B cell (primary cell): ENCODE measurements around the gene ATP13A1. TPM values are rescaled to one million over a fixed set of nuclear protein-coding genes. Genes with fewer than 3 reads are reported as not detected.

Source experiments
- ATAC-seq: fragments of 200-7000 bp; cut with Tn5 transposase; one replicate; pipeline ENCODE4 v1.10.0; 2021; ENCODE audit warnings: low read depth, mild to moderate bottlenecking, moderate number of reproducible peaks, moderate library complexity
- CTCF ChIA-PET: fragments of 350-600 bp; sonication (Branson Sonifier 250); formaldehyde crosslinking; loops from one replicate; lab custom pipeline; 2021; ENCODE audit warnings: antibody characterized with exemption, inconsistent platforms; lab: Charles Lee
- POLR2A ChIA-PET: fragments of 350-600 bp; sonication (Branson Sonifier 250); formaldehyde crosslinking; loops from one replicate; lab custom pipeline; 2021; ENCODE audit warnings: antibody characterized with exemption; lab: Charles Lee
- DNase-seq: peaks from one replicate; pipeline ENCODE4 v3.0.0; 2013
- H2AFZ ChIP-seq: 2 replicates; pipeline ENCODE4 v1.6.1; 2012; ENCODE audit warnings: mild to moderate bottlenecking, low read depth, low read length; ENCODE audit not compliant: insufficient read depth, poor library complexity, severe bottlenecking
- H3K27ac ChIP-seq, 2 donors: 1 replicate in 1 of 2; 2 replicates in 1 of 2; pipeline ENCODE4 v1.5.1; 2012 to 2013; ENCODE audit warnings: low read length in 2 of 2, mild to moderate bottlenecking in 2 of 2, moderate library complexity in 1 of 2
- H3K27me3 ChIP-seq, 4 experiments: fragments of 200-600 bp in 1 of 4; sonication (generic) in 1 of 4; replicated peaks in 1 of 4; 1 replicate in 2 of 4; 2 replicates in 2 of 4; pipeline versions ENCODE4 v1.6.1 to v1.7.0; 2013 to 2016; ENCODE audit warnings: low read length in 3 of 4, mild to moderate bottlenecking in 2 of 4, mixed read lengths in 1 of 4, moderate library complexity in 1 of 4; ENCODE audit not compliant: insufficient read depth in 4 of 4, control insufficient read depth in 3 of 4; ENCODE audit errors: control extremely low read depth in 1 of 4
- H3K36me3 ChIP-seq, 2 experiments: replicated peaks in 1 of 2; 1 replicate in 1 of 2; 2 replicates in 1 of 2; pipeline versions ENCODE4 v1.6.1 to v1.7.1; 2013; ENCODE audit warnings: low read length in 1 of 2; ENCODE audit not compliant: insufficient read depth in 2 of 2, control insufficient read depth in 1 of 2; ENCODE audit errors: control extremely low read depth in 1 of 2, extremely low read depth in 1 of 2
- H3K4me1 ChIP-seq, 2 donors: fragments of 200-600 bp in 1 of 2; sonication (generic) in 1 of 2; 1 replicate in 1 of 2; 2 replicates in 1 of 2; pipeline versions ENCODE4 v1.5.1 to v1.6.1; 2013 to 2017; ENCODE audit warnings: low read length in 2 of 2; ENCODE audit not compliant: control insufficient read depth in 2 of 2, insufficient read depth in 2 of 2
- H3K4me2 ChIP-seq: replicated peaks from 2 replicates; pipeline ENCODE3; 2012; ENCODE audit warnings: mild to moderate bottlenecking, low read depth, low read length; ENCODE audit not compliant: poor library complexity, severe bottlenecking
- H3K4me3 ChIP-seq, 5 experiments: fragments of 200-600 bp in 1 of 5; sonication (generic) in 1 of 5; 1 replicate in 3 of 5; 2 replicates in 2 of 5; pipeline versions ENCODE4 v1.5.1 to v1.7.0; 2011 to 2016; ENCODE audit warnings: low read length in 4 of 5, mild to moderate bottlenecking in 4 of 5, low read depth in 2 of 5, control low read depth in 1 of 5, moderate library complexity in 1 of 5; ENCODE audit not compliant: insufficient read depth in 1 of 5; ENCODE audit errors: control extremely low read depth in 1 of 5, extremely low read depth in 1 of 5
- H3K79me2 ChIP-seq: fragments of 200-600 bp; sonication (generic); one replicate; pipeline ENCODE4 v1.6.0; 2016; ENCODE audit warnings: low read length; ENCODE audit not compliant: control insufficient read depth, insufficient read depth
- H3K9ac ChIP-seq: fragments of 200-600 bp; sonication (generic); 2 replicates; pipeline ENCODE4 v1.6.1; 2017; ENCODE audit warnings: mild to moderate bottlenecking, low read length, moderate library complexity
- H3K9me3 ChIP-seq, 3 donors: one replicate each; pipeline versions ENCODE4 v1.6.1 to v1.7.1; 2013; ENCODE audit warnings: low read length in 2 of 3; ENCODE audit not compliant: control insufficient read depth in 2 of 3, insufficient read depth in 1 of 3; ENCODE audit errors: control extremely low read depth in 1 of 3
- H4K20me1 ChIP-seq: 2 replicates; pipeline ENCODE4 v1.6.0; 2012; ENCODE audit warnings: mild to moderate bottlenecking, low read length; ENCODE audit not compliant: insufficient read depth, control insufficient read depth, poor library complexity, severe bottlenecking
- H3K27ac Mint-ChIP-seq: one replicate; pipeline ENCODE4 v1.8.0; 2021; ENCODE audit warnings: mixed read lengths
- H3K27me3 Mint-ChIP-seq: one replicate; pipeline ENCODE4 v1.8.0; 2021; ENCODE audit warnings: mixed read lengths
- H3K4me1 Mint-ChIP-seq: one replicate; pipeline ENCODE4 v1.8.0; 2021; ENCODE audit warnings: mixed read lengths
- H3K4me3 Mint-ChIP-seq: one replicate; pipeline ENCODE4 v1.8.0; 2021; ENCODE audit warnings: mixed read lengths
- H3K9me3 Mint-ChIP-seq: one replicate; pipeline ENCODE4 v1.8.0; 2022; ENCODE audit warnings: mixed read lengths; ENCODE audit not compliant: insufficient read depth
- CTCF ChIP-seq: fragments of 200-600 bp; IDR thresholded peaks from one replicate; pipeline ENCODE4 v1.8.0; 2022; ENCODE audit warnings: antibody characterized with exemption, mild to moderate bottlenecking
- EZH2 ChIP-seq: IDR thresholded peaks from 2 replicates; pipeline ENCODE4 v1.6.1; 2012; ENCODE audit warnings: borderline replicate concordance, low read depth, mild to moderate bottlenecking, moderate library complexity, low read length; ENCODE audit not compliant: insufficient read depth, poor library complexity, severe bottlenecking
- WGBS: methylation state at CpG from one replicate; pipeline ENCODE4 v1.1.5; 2013; ENCODE audit warnings: missing lambda C conversion rate; ENCODE audit not compliant: insufficient coverage; 5-methylcytosine and 5-hydroxymethylcytosine counted together
- intact Hi-C: fragments of 100-400 bp; cut with micrococcal nuclease; formaldehyde crosslinking; loops from one replicate; pipeline ENCODE4 v1.10.0; 2022
- polyA plus RNA-seq: library from polyadenylated mRNA; depleted of rRNA; stranded (reverse); fragments of >200 nt; gene quantifications from 2 replicates; pipeline ENCODE4 v1.2.3, GENCODE V29; 2012
- total RNA-seq, 2 donors: library from RNA; stranded (reverse); fragments of 120-200 nt in 1 of 2; gene quantifications; 1 replicate in 1 of 2; 2 replicates in 1 of 2; pipeline versions ENCODE4 v1.2.3 to v1.2.4, GENCODE V29; 2013 to 2022

Gene ATP13A1
- total and polyA plus RNA-seq, 2 donors (not counting 1 experiment from before 2014, with no cell fraction given), result 156 to 277 TPM

DNA sequence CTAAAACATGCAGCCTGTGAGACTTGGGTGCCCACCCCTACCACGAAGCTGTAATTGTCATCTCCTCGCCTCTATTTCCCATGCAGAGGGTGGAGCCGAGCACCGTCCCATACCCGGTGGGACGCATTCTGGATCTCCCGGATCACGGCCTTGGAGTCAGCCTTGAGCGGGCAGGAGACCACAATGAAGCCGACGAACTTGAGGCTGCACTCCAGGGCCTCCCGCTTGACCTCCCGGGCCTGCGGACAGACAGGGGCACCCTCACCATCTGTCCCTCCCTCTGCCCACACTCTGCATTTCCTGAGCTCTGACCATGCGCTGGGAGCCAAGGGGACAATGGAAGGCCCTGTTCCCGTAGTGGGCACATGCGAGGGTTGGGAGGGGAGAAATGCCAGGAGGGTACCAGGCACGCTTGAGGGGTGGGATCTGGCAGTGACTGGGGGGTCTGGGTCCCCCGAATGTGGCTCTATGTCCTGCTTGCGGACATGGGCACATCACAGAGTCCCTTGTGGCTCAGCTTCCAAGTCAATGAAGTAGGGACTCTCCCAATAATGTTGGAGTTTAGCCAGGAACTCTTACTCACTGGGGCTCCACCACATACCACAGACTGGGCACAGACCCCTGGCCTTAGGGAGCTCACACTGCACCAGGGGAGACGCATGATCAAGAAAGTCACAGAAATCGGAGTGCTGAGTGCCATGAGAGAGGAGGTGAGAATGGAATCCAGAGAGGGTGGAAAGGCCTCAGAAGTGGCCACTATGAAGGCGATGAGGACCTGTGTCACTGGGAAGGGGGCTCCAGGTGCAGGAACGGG, 10.8 kb downstream of the ATP13A1 start:
- Histone ChIP-seq H3K27me3 (no peaks in the 10 kb centered on the region), H3K4me2 (no peak overlapping the region), H3K79me2 (peaks cover 47% of the 10 kb centered on the region), H3K36me3 (peaks cover 0 to 89% of the 10 kb centered on the region in 2 experiments), H4K20me1 (peaks cover 36% of the 10 kb centered on the region), H3K4me1 (no peaks in the 10 kb centered on the region), H3K9me3 (no peaks in the 10 kb centered on the region), H3K27ac (no peak overlapping the region), H3K9ac (no peak overlapping the region), H2AFZ (no peak overlapping the region), H3K4me3 (no peak overlapping the region)
- no peaks in the 10 kb centered on the region for H3K27me3 Mint-ChIP-seq
- ChIA-PET POLR2A (interaction anchor here (2.0 kb wide), 1 partner anchor 16 kb away, joined by 5 read pairs; the partner anchor contains the start of gene ZNF101), CTCF (interaction anchor here (0.8 to 1.5 kb wide), 3 partner anchors 10 to 120 kb away, joined by 3 to 5 read pairs (median 3); partner anchors contain the start of gene ATP13A1)
- DNase-seq (no peak), ATAC-seq (no peak)
- intact Hi-C loops, result no loop called here
- WGBS, result 96% methylated on average over 21 of the region's 24 CpGs
- H3K4me1 Mint-ChIP-seq, result no peaks in the 10 kb centered on the region
- no peaks in the 10 kb centered on the region for H3K9me3 Mint-ChIP-seq
- TF ChIP-seq CTCF, result no peak
- no peak for TF ChIP-seq EZH2
- H3K4me3 Mint-ChIP-seq, result no peak overlapping the region
- no peak overlapping the region for H3K27ac Mint-ChIP-seq

DNA sequence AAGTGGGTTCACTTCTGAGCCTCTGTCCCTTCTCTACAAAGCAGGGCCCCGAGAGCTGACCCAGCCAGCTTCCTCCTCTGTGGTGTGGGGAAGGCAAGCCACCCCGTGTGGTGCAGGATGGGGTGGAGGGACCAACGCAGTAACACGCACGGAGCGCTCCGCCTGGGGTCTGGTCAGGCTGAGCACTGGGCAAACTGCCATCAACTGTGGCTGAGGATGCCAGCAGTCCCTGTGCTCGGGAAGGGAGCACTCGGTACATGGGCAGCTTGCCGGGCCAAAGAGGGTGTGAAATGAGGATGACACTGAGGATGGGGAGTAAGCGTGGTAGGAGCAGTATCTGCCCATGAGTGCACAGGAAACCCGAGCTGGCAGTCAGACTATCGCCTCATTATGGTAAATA, 12.4 kb downstream of the ATP13A1 start:
- Histone ChIP-seq H3K36me3 (peaks cover 0 to 86% of the 10 kb centered on the region in 2 experiments), H4K20me1 (peaks cover 24% of the 10 kb centered on the region), H3K27me3 (no peaks in the 10 kb centered on the region), H3K27ac (no peak overlapping the region), H3K4me2 (no peak overlapping the region), H3K9ac (no peak overlapping the region), H3K79me2 (peaks cover 31% of the 10 kb centered on the region), H2AFZ (no peak overlapping the region), H3K4me3 (no peak overlapping the region), H3K9me3 (no peaks in the 10 kb centered on the region), H3K4me1 (no peaks in the 10 kb centered on the region)
- Mint-ChIP-seq H3K27me3 (no peaks in the 10 kb centered on the region), H3K4me1 (no peaks in the 10 kb centered on the region), H3K9me3 (no peaks in the 10 kb centered on the region), H3K4me3 (no peak overlapping the region), H3K27ac (no peak overlapping the region)
- 95% methylated on average over 13 of the region's 13 CpGs for WGBS
- no peak for TF ChIP-seq EZH2
- TF ChIP-seq CTCF, result no peak
- no peak for ATAC-seq
- intact Hi-C loops, result no loop called here
- CTCF ChIA-PET, result interaction anchor here (1.5 kb wide), 1 partner anchor 11 kb away, joined by 5 read pairs; no protein-coding TSS in a partner anchor
- POLR2A ChIA-PET, result interaction anchor here (2.0 kb wide), 1 partner anchor 18 kb away, joined by 5 read pairs; the partner anchor contains the start of gene ZNF101
- no peak for DNase-seq
